ENCODE data around the gene BRI3.
"Not testable (repeated sequence)": the region's sequence is repeated elsewhere in the genome, so short reads cannot be mapped to it uniquely, and the experiment has no call there.

Gene BRI3

GRCh38 chr7:98315994-98316527, 34.6 kb downstream of the BRI3 start:
- not testable (repeated sequence) for DNase-seq

GRCh38 chr7:98317366-98318040, 36.0 kb downstream of the BRI3 start:
- DNase-seq = no peak

GRCh38 chr7:98319176-98319575, 37.7 kb downstream of the BRI3 start:
- no peak for DNase-seq

DNA sequence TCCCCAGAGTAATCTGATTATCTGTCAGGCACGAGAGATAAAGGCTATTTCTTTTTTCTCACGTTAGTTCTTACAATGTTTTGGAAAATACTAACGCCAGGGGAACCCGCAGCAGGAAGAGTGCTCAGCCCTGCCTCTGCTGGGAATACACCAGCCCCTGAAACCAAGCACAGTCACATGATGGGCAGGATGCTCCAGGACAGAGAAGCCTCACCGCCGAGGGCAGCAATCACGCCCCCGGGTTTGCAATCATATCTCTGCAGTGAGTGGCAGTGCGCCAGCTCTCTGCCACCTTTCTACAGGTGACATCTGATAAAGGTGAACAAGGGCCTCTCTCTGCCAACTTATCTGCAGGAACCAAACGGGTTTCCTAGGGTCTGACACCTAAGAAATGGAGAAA, 39.8 kb downstream of the BRI3 start:
- DNase-seq = no peak

DNA sequence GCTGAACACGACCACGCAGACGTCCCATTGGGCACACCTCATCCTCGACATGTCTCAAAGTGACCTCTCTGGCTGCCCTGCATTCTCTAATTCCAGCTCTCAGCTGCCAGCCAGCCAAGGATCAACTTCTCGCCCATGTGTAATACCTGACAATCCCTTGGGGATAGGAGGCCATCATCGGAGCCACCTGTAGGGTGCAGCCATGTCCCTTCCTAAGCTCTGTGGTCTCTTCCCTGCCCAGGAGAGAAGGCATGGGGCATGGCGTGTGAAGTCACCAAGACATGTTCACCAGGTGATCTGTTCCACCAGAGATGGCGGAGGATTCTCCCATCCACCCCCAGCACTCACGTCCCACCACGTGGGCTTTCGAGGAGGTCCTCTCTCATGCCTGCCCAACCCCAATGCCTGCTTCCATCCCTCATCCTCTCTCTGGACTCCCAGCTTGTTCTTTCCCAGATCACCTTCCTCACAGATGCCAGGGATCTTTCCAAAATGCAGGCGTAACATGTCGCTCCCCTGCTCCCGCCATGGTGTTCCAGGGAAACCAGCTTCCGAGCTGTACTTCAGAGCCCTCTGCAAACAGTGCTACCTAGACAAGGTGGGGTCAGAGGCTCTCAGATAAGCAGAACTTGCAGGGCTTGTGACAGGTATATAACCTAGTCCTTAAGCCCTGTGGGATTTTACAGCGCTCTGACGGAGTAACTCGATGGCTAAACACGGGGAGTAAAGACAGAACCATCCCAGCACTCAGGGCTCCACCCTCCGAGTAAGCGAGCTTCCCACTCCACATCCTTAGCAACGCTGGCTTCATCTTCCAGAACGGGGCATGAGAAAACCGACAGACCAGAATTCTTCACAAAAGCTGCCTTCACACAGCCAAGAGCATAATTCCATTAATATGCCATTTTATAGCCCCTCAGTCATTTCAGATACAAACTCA, 41.1 kb downstream of the BRI3 start:
- no peak for DNase-seq

DNA sequence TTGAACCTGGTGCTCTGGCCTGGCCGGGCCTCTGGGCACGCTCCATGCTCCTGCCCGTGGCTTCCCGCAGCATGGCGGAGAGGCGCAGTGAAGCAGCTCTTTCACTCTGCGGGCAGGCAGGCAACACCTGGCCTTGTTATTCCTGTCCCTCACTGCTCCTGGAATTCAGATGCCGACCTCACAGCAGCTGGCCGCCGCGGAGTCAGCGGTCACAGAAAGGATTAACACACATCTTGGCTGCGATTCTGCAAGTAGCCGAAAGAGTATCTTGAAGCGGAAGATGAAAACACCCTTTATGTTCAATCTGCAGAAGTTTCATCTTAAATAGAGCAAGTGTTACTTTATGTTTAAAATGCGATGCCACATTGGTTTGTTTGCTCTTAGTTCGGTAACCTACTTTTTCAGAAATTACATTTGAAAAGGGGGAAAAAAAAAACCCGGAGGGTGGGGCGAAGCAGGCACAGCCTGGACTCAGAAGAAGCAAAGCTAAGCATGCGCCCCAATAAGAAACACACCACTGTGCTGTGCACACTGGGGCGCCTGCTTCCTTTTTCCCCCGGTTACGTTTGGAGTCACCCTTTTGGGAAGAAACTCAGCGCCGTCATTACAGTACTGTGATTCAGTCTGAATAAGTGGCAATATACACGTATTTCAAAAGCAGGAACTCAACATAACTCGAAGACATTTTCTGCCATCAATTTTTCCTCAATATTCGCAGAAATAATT, 42.3 kb downstream of the BRI3 start:
- DNase-seq = no peak

DNA sequence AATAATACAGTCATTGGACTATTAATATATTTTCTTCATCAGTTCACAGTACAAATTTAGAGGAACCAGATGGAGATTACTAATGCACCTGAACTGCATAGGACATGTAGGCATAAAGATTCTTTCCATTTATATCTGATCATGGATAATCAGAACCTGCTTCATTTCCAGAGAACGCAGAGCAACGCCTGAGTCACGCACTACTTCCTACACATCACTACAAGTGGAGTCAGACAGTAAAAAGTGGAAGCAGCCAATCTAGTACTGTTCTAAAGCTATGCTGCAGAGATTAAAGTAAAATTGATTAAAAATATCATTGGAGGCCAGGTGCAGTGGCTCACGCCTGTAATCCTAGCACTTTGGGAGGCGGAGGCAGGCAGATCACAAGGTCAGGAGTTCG, 43.3 kb downstream of the BRI3 start:
- no peak for DNase-seq

DNA sequence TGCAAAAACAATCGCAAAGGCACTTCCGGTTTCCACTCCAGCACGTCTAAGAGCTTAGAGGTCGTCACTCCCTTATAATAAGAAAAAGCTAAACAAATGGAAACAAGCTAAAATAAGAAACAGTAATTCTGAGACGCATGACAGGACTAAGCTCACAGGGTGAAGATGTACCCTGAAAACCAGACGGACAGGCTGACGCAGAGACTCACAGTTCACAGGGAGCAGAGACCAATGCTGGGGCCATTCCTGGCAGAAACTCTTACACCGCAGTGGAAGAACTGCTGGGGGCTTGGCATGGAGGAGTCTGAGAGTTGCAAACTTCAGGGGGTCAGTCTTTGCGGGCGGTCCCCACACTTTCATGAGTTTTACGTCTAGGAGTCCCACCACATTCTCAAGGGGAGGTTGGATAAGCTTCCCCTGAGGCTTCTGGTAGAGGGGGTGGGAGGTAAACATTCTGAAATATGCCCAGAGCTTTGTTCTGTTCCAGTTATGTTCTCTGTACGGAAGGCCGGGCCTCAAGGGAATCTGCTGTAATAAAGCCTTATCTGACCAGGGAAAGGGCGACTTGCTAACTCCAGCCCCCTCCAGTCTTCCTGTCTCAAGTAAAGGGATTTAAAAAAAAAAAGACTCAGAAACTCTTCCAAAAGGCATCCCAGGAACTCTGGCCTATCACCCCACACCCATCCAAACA, 47.8 kb downstream of the BRI3 start:
- no peak for DNase-seq

DNA sequence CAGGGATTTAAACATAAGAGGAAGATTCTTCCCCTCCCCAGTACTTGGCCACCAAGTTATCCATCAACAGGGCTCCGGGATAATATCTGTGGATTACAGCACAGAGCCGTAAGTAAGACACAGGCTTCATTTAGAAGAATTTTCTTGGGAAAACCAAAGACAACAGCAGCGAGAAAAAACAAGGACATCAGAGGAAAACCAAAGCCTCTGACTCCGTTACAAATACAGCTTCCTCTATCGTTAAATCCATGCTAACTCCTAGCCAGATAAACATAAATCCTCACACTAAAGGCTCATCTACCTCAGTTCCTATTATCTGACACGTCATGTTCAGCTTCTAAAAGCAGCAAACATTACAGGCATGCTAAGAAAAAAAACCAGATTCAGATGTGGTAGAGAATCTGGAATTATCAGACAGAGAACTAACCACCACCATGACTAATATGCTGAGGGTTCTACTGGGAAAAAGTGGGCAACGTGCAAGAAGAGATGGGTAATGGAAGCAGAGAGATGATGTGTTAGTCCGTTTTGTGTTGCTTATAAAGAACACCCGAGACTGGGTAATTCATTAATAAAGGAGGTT, 48.4 kb downstream of the BRI3 start:
- no peak for DNase-seq

DNA sequence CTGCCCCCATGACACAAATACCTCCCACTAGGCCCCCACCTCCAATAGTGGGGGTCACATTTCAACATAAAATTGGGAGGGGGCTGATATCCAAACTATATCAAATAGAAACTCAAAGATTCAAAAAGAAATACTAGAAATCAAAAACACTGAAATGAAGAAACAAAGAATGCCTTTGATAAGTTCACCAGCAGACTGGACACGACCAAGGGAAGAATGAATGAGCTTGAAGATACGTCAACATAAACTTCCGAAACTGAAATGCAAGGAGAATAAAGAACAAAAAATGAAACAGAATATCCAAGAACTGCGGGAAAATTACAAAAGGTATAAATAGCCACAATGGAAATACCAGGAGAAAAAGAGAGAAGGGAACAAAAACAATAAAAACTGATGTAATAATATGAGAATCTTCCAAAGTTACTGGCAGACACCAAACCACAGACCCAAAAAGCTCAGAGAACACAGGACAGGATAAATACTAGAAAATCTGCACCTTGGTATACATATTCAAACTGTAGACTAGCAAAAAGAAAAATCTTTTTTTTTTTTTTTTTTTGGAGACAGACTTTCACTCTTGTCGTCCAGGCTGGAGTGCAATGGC, 49.5 kb downstream of the BRI3 start:
- DNase-seq = no peak

DNA sequence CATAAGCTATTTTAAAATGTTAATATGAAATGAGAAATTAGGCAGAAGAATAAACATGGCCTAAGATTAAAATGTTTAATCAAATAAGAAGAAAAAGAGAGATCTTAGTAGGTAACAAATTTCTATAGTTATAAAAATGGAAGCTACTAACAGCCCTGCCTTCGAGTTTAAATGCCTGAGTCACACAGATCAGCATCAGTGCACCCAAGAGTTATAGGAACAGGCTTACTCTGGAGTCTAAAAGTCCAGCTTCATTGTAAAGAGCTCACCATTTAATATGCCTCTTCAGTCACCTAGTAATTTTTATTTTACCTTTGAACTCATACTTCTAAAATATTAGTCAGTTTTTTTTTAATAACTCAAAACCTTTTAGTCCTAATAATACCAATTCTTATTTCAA, 52.6 kb downstream of the BRI3 start:
- DNase-seq = no peak

DNA sequence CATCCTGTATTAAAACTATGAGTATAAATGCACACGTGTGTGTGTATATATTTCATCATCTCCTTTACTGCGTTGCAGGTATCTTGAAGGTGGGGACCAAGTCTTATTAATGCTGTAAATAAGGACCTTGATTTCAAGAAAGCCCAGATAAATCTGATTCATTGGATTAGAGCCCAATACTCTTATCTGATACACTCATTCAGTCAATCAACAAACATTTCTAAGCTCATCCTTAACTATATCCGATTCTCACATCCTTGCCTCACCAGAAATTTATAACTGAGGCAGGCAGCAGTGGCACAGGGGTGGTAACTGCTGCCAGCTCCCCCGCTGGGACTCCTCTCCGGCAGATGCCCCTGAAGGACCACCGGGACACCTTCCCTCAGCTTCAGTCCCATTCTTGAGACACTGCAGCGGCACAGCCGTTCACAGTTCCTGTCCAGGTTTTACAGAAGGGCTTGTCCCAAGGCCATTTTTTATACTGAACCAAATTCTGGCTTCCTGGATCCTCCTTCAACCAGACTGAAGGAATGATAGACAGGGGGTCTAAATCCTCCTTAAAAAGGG, 54.0 kb downstream of the BRI3 start:
- DNase-seq = no peak

GRCh38 chr7:98338441-98338840, 57.0 kb downstream of the BRI3 start:
- DNase-seq = no peak

DNA sequence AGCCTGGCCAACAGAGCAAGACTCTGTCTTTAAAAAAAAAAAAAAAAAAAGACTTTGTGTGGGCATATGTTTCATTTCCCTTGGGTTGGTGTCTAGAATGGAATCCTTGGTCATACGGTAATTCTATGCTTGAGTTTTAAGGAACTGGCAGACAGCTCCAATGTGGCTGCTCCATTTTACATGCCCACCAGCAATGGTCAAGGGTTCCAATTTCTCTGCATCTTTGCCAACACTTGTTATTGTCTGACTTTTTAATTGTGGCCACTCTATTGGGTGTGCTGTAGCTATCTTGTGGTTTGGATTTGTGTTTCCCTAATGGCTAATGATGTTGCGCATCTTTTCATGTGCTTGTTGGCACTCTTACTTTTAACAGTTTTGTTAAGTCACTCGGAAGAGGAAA, 57.6 kb downstream of the BRI3 start:
- no peak for DNase-seq

DNA sequence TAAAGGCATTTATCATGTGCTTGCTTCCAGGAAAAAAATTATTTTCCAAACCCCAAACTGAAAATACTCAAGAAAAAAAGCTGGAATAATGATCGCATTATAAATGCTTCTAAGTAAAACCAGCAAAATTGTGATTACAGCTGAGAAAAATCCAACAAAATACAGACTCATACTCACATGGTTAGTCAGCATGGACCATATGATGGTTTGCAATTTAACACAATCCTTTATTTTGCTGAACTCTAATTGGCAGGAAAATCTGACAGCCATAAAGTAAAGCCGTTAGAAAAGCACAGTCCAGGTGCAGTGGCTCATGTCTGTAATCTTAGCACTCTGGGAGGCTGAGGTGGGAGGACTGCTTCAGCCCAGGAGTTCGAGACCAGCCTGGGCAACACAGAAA, 59.6 kb downstream of the BRI3 start:
- no peak for DNase-seq

Data from CD4-positive, alpha-beta T cell treated with Interleukin-1 beta for 1 hour (primary cell).